Stimulated activated CD8-positive, alpha-beta memory T cell treated with anti-CD3 and anti-CD28 coated beads, Interleukin-7, amount 100 ng/mL, for 24 hours (primary cell): ENCODE results near the gene SCYGR7.
A peak's percentile ranks its signal among the peaks of the same experiment; 100 is the strongest.

Experiments used
- DNase-seq: peaks from one replicate; pipeline ENCODE4 v3.0.0-alpha.2; 2020; ENCODE audit warnings: low read depth

The SCYGR7 gene

DNA sequence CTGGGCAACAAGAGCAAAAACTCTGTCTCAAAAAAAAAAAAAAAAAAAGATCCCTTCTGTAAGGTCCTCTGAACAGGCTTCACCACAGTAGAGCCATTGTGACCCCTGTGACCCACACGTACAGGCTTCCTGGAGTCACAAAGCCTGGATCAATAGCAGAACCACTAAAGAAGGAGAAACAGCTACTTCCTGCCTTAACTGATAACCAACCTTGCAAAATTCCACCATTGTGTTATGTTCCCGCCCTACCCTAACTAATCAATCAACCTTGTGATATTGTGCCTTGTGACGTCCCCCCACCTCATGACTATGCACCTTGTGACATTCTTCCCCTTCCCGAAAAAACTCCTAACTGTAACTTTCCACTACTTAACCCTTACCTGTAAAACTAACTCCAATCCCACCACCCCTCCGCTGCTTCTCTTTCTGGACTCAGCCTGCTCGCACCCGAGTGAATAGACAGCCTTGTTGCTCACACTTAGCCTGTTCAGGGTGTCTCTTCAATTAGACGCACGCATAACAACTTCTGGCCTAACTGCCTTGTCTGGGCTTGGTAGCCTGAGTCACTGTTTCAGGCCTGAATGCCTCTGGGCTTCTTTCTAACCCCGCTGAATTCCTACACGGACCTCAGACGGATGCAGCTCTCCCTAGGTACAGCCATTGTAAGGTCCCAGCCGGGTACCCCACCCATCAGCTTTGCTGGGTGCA, 31.4 kb downstream of the SCYGR7 start:
- DNase-seq, result no peak

- no peak for DNase-seq
Measured at GRCh38 chr2:227761740-227762476, 33.8 kb downstream of the SCYGR7 start.

DNA sequence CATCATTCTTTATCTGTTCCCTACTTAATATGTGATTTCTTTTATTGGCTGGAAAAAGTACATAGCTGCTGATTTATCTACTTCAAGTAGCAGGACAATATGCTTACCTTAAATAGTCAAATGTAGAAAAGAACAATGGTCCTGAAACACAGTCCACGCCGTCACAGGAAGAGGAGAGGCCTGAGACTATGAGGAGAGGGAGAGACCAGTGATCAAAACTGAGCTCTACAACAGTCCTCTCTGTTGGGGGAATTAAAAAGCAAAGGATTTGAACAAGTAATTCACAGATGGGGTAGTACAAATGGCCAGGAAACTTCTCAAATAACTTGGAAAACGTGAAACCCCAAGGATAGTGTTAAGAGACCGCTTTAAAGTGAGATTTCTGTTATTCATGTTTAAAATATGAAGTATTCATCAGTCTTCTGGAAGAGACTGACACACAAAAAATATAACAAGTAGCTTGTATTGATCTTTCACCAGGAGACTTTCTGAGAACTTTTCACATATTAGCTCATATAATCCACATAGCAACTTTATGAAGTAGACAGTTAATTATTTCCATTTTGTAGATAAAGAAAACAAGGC, 37.7 kb downstream of the SCYGR7 start:
- DNase-seq, result no peak

DNA sequence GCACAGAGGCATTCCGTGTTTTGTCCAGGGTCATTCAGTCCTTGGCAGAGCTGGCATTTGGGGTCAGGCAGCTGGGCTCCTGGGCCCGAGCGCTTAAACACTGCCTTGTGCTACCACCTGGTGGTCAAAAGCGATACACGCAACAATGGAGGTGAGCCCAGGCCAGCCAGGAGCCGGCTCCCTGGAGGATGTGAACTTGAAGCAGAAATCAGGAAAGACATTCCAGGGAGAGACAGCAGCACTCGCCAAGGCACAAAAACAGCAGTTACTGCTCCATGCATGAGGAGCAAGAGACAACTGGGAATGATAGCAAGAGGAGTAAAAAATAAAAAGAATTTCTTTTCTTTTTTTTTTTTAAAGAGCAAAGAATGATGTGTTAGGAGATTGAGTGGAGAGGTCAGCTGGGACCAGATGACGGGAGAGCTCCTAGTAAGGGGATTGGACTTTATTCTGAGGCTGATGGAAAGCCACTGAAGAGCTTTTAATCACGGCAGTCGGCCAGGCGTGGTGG, 38.3 kb downstream of the SCYGR7 start:
- DNase-seq, result peak; percentile 26

- no peak for DNase-seq
Measured at GRCh38 chr2:227767830-227768229, 39.7 kb downstream of the SCYGR7 start.

- DNase-seq, result no peak
Measured at GRCh38 chr2:227772197-227772661, 44.1 kb downstream of the SCYGR7 start.

- no peak for DNase-seq
Measured at GRCh38 chr2:227772932-227773331, 44.8 kb downstream of the SCYGR7 start.

GRCh38 chr2:227774011-227774624, 46.0 kb downstream of the SCYGR7 start:
- no peak for DNase-seq

- no peak for DNase-seq
Measured at GRCh38 chr2:227774895-227775842, 47.0 kb downstream of the SCYGR7 start.
